Activated T-cell treated with anti-CD3 and anti-CD28 coated beads, Interleukin-2, amount 50 U/mL, for 48 hours (primary cell): Measurements from ENCODE around the gene RETREG1.

Source experiments
- DNase-seq, 2 experiments: peaks; one replicate each; pipeline ENCODE4 v3.0.0-alpha.2; 2020

RETREG1 gene

DNA sequence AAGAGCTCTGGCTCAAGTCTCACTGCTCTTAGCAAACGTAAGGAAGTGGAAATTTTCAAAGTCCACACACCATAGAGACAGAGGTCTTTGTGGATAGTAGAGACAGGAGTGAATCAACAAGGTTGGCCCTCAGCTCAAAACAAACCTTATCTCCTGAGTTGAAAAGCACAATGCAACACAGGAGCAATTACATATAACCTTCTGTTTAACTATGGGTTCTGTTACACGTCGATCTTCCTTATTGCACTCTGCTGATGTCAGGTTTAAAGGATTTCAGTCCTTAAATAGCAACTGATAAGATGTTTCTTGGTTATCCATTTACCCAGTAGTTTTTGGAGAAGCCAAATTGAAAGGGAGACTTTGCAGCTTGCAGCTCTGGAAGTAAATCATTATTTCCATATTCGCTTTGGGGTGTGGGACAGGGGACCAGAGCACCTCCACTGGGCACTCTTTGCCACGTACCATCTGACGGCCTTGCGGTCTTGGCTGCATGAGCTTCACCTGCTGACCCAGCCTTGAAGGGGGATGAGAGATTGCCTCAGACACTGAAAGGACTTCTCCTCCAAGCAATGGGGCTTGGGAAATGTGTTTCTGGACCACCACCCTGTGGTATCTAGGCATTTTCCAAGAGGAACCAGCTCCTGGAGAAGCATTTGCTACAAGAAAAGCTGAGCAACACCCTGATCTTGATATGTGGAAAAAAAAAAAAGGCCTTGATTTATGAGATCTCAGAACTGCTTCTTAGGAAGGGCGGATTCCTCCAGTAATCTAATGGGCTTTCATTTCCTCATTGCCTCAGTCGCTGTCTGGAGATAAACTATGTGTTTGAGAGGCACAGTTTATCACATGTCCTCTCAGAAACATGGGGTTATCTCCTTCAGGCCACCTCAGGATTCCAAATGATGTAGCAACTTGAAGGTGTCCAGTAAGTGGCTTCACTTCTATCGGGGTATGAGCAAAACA, 95.0 kb downstream of the RETREG1 start:
- no peak for DNase-seq

DNA sequence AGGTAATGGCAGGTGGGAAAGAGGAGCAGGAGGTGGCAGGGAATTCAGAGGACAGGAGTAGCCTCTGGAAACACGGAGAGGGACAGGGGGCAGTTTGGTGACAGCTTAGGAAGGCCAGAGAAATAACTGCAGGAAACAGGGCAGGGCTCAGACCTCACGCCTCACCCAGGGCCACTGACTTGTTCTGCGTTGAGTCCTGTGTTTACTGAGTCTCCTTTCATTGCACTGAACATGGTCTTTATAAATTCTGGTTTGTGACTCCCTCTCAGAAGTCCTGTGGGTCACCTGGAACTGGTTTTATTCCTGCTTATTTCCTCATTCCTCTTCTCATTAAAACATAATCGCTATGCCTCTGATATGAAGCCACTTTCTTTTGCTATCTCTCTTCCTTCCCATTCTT, 96.0 kb downstream of the RETREG1 start:
- no peak for DNase-seq

GRCh38 chr5:16519435-16519834, 97.4 kb downstream of the RETREG1 start:
- DNase-seq, result no peak

- DNase-seq, result no peak
Measured at GRCh38 chr5:16518606-16519005, 98.2 kb downstream of the RETREG1 start.

GRCh38 chr5:16515532-16515931, 101.3 kb downstream of the RETREG1 start:
- DNase-seq, result no peak

DNA sequence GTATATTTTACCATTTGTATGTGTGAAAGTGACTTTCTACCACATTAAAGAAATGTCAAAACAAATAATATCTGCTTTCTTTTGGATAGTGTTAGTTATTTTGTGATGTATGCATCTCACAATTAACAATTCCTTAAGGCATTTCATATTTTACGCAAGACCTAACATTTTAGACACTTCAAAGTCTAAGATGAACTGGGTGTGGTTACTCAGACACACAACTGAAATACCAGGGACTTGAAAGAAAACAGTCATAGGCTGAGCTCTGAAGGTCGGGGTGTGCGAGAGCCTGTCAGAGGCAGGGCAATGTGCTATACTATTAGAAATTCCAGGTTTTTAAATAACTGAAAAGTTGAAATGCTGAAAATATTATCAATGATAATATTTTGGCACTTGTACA, 106.7 kb downstream of the RETREG1 start:
- no peak for DNase-seq

GRCh38 chr5:16508730-16509531, 107.9 kb downstream of the RETREG1 start:
- DNase-seq, result no peak

DNA sequence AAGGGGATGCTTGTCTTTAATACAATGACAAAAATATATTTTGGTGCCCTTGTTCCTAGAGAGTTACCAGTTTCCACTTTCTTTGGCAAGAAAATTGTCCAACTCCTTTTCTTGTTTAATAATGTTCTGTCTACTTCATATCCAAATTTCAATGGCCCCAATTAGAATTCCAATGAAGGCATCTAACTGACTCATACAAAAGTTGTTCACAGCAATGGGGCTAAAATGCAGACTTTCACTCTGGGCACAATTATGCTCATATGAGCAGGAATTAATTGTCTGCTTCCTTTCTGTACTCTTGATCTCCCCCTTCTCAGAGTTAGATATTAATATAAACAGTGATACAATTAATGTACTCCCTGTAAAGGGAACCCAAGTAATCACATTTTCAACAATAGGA, 109.1 kb downstream of the RETREG1 start:
- no peak for DNase-seq

- DNase-seq, result no peak
Measured at GRCh38 chr5:16505904-16506303, 110.9 kb downstream of the RETREG1 start.

DNA sequence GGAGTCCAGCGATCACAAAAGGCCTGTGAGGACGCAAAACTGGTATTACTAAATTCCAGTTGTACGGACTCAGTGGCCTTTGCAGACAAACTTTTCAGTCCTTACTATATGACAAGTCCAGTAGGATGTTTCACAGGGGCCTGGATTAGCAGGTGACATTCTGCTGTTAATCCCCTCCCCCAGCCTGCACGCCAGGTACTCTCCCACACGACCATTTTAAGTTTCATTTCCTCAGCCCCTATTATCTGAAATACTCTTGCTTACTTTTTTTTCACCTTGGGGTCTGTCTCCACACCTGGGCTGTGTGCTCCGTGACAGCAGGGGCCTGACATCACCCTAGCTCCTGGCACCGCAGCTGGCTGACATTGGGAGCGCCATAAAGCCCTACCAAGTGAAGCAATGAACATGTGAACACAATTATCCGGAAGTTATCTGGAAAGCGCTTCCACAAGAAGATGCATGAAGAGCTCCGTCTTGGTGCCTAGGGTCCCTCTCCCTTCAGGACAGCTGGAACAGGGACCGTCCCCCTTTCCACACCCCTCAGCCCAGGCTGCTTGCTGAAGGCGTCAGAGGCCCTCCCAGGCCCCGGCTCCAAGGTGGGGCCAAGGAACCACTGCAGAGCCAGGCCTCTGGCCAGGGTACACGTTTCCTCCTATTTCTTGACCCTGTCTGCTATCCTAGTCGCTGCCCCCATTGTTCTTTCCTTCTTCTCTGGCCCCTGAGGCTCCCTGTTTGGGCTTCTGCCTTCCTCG, 111.5 kb downstream of the RETREG1 start:
- no peak for DNase-seq

DNA sequence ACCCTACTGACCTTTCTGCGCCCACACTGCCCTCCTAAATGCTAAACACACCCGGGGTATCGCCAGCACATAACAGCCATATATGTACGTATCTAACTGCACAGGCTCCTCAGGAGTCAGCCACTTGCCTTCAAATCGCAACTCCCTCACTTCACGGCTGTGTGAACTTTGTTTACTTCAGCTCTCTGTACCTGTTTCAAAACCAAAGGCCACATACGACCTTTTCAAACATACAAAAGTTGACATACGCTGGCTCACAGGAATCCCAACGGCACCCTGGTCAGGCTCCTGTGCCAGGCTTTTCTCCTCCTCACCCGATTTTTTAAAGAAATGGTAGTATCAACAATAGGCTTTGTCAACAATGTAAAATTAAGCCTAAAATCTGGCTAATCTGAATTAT, 112.2 kb downstream of the RETREG1 start:
- no peak for DNase-seq

GRCh38 chr5:16502866-16503265, 113.9 kb downstream of the RETREG1 start:
- DNase-seq, result no peak

DNA sequence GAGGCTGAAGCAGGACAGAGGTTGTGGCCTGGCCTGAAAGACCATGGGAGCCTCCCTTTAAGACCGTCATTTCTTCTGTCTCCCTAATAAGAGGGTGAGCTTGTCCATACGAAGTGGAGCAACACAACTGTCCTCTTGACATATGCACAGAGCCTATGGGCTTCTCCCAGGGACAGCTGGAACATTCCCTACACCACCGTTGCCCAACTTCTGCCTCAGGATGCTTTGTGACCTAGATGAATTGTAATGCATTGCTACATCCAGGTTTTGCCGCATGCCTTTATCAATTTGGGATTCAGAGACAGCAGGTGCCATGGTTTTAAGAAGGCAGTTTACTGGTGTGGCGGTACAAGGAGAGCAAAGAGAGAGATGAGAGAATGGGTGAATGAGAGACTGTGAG, 116.8 kb downstream of the RETREG1 start:
- DNase-seq, result no peak

DNA sequence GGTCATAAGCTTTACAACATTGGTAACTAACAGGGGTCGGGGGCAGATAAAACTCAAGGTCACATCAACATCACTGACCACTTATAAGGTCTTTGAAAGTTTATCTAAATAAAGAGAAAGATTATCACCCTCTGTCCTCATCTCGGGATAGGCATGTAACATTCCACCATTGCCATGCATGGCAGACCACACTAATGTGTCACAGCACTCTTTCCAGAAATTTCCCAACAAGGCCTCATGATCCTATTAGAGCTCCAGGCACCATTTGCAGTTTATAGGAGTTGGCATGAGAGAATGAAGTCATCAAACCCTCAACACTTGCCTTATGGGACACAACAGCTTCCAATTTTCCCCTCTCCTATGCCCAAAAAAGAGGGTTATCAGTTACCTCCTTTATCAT, 119.3 kb downstream of the RETREG1 start:
- DNase-seq, result no peak

- no peak for DNase-seq
Measured at GRCh38 chr5:16493261-16493660, 123.5 kb downstream of the RETREG1 start.

DNA sequence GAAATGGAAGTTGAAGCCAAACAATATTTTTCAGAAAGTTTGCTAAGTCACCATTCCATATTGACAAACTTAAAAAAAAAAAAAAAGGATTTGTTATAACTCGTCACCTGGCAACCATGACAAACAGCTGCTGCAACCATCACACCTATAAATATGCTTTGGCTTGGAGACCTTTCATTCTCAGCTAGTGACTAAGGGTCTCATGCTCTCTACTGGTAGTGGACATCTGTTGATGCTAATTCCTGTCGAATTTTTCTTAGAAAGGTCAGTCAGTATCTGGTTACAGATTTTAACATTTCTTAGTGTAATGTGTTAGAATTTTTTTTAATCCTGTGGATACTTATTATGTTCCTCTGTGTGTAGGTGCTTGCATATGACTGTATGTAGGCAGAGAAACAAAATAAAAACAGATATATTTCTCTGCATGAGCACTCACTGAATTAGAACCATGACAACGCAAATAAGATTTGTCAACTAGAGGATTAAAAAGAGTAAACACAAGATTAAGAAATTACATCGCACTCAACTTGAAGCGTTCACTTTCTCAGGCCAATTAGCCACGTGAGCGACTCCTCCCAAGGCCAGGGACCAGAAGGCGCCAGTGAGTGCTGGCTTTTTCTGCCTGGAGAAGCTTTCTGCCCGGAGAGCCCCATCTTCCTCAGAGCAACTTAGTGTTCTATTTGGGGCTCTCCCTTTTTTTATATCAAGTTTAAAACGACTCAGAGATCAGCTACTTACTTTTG, 124.2 kb downstream of the RETREG1 start:
- DNase-seq, result no peak

DNA sequence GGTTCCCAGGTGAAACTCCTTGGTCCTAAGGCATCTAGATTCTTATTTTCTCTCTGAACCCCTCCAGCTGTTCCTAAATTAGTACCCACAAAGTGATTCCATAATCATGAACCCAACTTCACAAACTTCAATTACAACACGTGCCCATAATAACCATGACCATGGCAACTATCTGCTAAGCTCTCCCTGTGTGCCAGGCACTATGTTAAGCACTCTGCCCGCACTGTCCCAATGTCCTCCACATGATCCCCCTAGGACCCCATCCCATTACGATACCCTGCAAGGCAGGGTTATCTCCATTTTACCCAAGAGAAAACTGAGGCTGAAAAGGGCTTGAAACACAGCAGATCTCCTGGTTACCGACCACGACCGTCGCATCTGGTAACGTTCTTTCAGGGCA, 125.9 kb downstream of the RETREG1 start:
- no peak for DNase-seq

GRCh38 chr5:16489322-16489791, 127.4 kb downstream of the RETREG1 start:
- no peak for DNase-seq

DNA sequence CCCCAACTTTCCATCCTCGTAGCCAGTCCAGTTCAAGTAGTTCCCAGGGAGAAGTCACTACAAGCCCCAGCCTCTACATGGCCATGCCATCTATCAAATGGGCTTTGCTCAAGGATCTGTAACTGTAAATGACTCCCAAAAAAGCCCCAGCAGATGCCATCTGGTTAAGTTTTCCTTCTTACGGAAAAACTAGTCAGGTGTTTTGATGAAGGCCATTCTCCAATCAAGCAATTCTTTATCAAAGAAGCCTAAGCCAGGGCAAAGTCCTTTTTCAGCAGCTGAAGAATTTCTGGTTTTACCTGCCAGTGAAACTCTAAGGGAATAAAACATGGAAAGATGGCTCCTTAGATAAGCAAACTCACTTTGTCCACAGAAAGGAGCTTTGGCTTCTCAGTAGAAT, 129.3 kb downstream of the RETREG1 start:
- no peak for DNase-seq

DNA sequence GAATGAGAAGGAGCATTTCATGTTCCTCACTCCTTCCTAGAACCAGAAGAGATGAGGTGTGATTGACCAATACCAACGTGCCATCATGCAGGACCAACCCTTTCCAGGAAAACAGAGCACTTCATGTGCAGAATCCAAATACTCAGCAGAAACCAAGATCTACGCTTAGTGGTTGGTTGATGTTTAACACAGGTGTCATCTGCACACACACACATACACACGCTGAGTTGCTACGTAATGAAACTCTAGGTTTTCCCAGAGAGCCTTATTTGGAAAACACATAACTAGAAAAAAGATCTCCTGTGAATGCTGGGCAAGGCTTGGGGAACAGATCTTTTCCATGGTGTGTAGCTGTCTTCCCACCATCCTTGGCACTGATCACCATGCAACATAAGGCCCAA, 130.1 kb downstream of the RETREG1 start:
- no peak for DNase-seq

DNA sequence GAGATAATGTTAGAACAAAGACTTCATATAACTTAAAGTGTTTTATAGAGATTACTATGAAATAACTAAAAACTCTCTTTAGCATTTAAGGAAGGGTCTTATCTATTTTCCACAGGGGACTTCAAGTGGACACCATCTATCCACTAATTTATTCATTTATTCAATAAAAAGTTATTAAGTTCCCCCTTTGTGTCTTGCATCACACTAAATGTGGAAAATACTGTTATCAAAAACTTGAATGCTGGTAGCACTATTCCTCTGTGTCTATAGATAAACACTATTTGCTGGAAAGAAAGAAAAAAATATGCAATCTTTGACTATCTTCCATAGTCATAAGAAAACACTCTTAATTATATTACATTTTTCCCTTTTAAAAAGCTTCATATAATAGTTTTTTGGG, 131.1 kb downstream of the RETREG1 start:
- DNase-seq, result no peak

GRCh38 chr5:16484081-16484480, 132.7 kb downstream of the RETREG1 start:
- no peak for DNase-seq
